ENCODE measurements around the gene METAP1D.

GRCh38 chr2:172063446-172063845, 63.7 kb downstream of the METAP1D start:
- TF ChIP-seq CTCF (IDR thresholded peaks at IDR 0.05; ENCODE audit: insufficient read depth, low read length, poor library complexity, severe bottlenecking) (no peak), EZH2phosphoT487 (conservative IDR thresholded peaks at IDR 0.05; ENCODE audit: low read length) (no peak)
